ENCODE measurements around the gene MAGEA10.
"Not testable (repeated sequence)": the region's sequence is repeated elsewhere in the genome, so short reads cannot be mapped to it uniquely, and the experiment has no call there.

MAGEA10 gene

GRCh38 chrX:152139589-152139988, 1.2 kb upstream of the MAGEA10 start:
- Histone ChIP-seq H3K9ac (ENCODE audit: low read depth, low read length) (no peak overlapping the region), H3K27me3 (ENCODE audit: insufficient read depth, low read length) (no peaks in the 10 kb centered on the region), H3K4me3 (ENCODE audit: low read length) (no peak overlapping the region), H3K36me3 (ENCODE audit: insufficient read depth, low read depth, low read length) (no peaks in the 10 kb centered on the region), H3K9me3 (ENCODE audit: insufficient read depth, low read depth, low read length) (no peaks in the 10 kb centered on the region), H3K27ac (ENCODE audit: low read length) (no peak overlapping the region), H3K4me1 (ENCODE audit: insufficient read depth, low read length) (no peaks in the 10 kb centered on the region)

GRCh38 chrX:152137771-152138387, 498 bp downstream of the MAGEA10 start:
- no peak overlapping the region for H3K9ac ChIP-seq (ENCODE audit: low read depth, low read length)
- no peaks in the 10 kb centered on the region for H3K4me1 ChIP-seq (ENCODE audit: insufficient read depth, low read length)
- H3K36me3 ChIP-seq (ENCODE audit: insufficient read depth, low read depth, low read length): no peaks in the 10 kb centered on the region
- no peaks in the 10 kb centered on the region for H3K9me3 ChIP-seq (ENCODE audit: insufficient read depth, low read depth, low read length)
- no peak overlapping the region for H3K27ac ChIP-seq (ENCODE audit: low read length)
- no peaks in the 10 kb centered on the region for H3K27me3 ChIP-seq (ENCODE audit: insufficient read depth, low read length)
- no peak overlapping the region for H3K4me3 ChIP-seq (ENCODE audit: low read length)

GRCh38 chrX:152136312-152136711, 2.1 kb downstream of the MAGEA10 start:
- Histone ChIP-seq H3K4me1 (ENCODE audit: insufficient read depth, low read length) (no peaks in the 10 kb centered on the region), H3K27ac (ENCODE audit: low read length) (no peak overlapping the region), H3K27me3 (ENCODE audit: insufficient read depth, low read length) (no peaks in the 10 kb centered on the region), H3K9me3 (ENCODE audit: insufficient read depth, low read depth, low read length) (no peaks in the 10 kb centered on the region), H3K4me3 (ENCODE audit: low read length) (no peak overlapping the region), H3K9ac (ENCODE audit: low read depth, low read length) (no peak overlapping the region), H3K36me3 (ENCODE audit: insufficient read depth, low read depth, low read length) (no peaks in the 10 kb centered on the region)

- Histone ChIP-seq H3K9me3 (ENCODE audit: insufficient read depth, low read depth, low read length) (no peaks in the 10 kb centered on the region), H3K27me3 (ENCODE audit: insufficient read depth, low read length) (no peaks in the 10 kb centered on the region)
Measured at GRCh38 chrX:152131525-152131924, 6.9 kb downstream of the MAGEA10 start.

GRCh38 chrX:152129069-152129844, 9.1 kb downstream of the MAGEA10 start:
- H3K4me3 ChIP-seq (ENCODE audit: low read length); H3K4me1 ChIP-seq (ENCODE audit: insufficient read depth, low read length); H3K36me3 ChIP-seq (ENCODE audit: insufficient read depth, low read depth, low read length); H3K9ac ChIP-seq (ENCODE audit: low read depth, low read length); H3K27me3 ChIP-seq (ENCODE audit: insufficient read depth, low read length); H3K27ac ChIP-seq (ENCODE audit: low read length); H3K9me3 ChIP-seq (ENCODE audit: insufficient read depth, low read depth, low read length): not testable (repeated sequence)

More at GRCh38 chrX:152131525-152131924, 6.9 kb downstream of the MAGEA10 start:
- no peak overlapping the region for H3K9ac ChIP-seq (ENCODE audit: low read depth, low read length)
- H3K4me3 ChIP-seq (ENCODE audit: low read length): no peak overlapping the region
- no peaks in the 10 kb centered on the region for H3K36me3 ChIP-seq (ENCODE audit: insufficient read depth, low read depth, low read length)
- no peaks in the 10 kb centered on the region for H3K4me1 ChIP-seq (ENCODE audit: insufficient read depth, low read length)
- H3K27ac ChIP-seq (ENCODE audit: low read length): no peak overlapping the region

- H3K27me3 ChIP-seq (ENCODE audit: insufficient read depth, low read length): no peaks in the 10 kb centered on the region
- H3K4me1 ChIP-seq (ENCODE audit: insufficient read depth, low read length): no peaks in the 10 kb centered on the region
- no peaks in the 10 kb centered on the region for H3K36me3 ChIP-seq (ENCODE audit: insufficient read depth, low read depth, low read length)
- no peak overlapping the region for H3K4me3 ChIP-seq (ENCODE audit: low read length)
- H3K9me3 ChIP-seq (ENCODE audit: insufficient read depth, low read depth, low read length): no peaks in the 10 kb centered on the region
- H3K27ac ChIP-seq (ENCODE audit: low read length): no peak overlapping the region
- H3K9ac ChIP-seq (ENCODE audit: low read depth, low read length): no peak overlapping the region
Measured at GRCh38 chrX:152117305-152117704, 21.1 kb downstream of the MAGEA10 start.

DNA sequence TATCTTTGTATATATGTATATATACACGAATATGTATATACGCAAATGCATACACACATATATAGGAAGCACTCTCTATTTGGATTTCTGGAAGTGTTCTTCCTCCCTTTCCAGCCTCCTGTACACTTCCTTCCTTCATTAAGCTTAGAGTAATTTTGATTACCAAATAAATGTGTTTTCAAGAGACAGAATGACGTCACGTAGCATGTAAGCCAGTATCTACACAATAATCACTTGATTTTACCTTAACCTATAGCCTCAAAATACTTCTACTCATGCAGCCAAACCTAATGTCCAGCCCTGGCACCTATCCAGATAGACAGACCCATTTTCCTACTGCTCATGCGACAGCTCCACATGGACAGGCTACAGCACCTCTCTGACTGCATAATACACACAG, 29.9 kb downstream of the MAGEA10 start:
- no peaks in the 10 kb centered on the region for H3K27me3 ChIP-seq (ENCODE audit: insufficient read depth, low read length)

DNA sequence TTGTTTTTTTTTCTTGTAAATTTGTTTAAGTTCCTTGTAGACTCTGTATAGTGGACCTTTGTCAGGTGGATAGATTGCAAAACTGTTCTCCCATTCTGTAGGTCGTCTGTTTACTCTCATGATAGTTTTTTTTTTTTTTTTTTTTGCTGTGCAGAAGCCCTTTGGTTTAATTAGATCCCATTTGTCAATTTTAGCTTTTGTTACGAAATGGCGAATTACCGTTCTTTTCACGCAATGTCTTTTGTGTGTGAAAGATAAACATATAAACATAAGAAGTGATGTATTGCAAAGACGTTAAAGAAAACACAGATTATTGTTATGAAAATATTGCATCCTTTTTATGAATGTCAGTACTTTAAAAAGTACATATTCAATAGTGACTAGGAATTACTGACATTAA, 34.5 kb downstream of the MAGEA10 start:
- Histone ChIP-seq H3K9me3 (ENCODE audit: insufficient read depth, low read depth, low read length) (no peaks in the 10 kb centered on the region), H3K4me1 (ENCODE audit: insufficient read depth, low read length) (no peaks in the 10 kb centered on the region), H3K4me3 (ENCODE audit: low read length) (no peak overlapping the region), H3K9ac (ENCODE audit: low read depth, low read length) (no peak overlapping the region), H3K27ac (ENCODE audit: low read length) (no peak overlapping the region), H3K36me3 (ENCODE audit: insufficient read depth, low read depth, low read length) (no peaks in the 10 kb centered on the region), H3K27me3 (ENCODE audit: insufficient read depth, low read length) (no peaks in the 10 kb centered on the region)

More for the DNA sequence above, 29.9 kb downstream of the MAGEA10 start:
- H3K4me1 ChIP-seq (ENCODE audit: insufficient read depth, low read length): no peaks in the 10 kb centered on the region
- no peaks in the 10 kb centered on the region for H3K9me3 ChIP-seq (ENCODE audit: insufficient read depth, low read depth, low read length)
- no peak overlapping the region for H3K9ac ChIP-seq (ENCODE audit: low read depth, low read length)
- H3K27ac ChIP-seq (ENCODE audit: low read length): no peak overlapping the region
- H3K4me3 ChIP-seq (ENCODE audit: low read length): no peak overlapping the region
- no peaks in the 10 kb centered on the region for H3K36me3 ChIP-seq (ENCODE audit: insufficient read depth, low read depth, low read length)

GRCh38 chrX:152086141-152086540, 52.2 kb downstream of the MAGEA10 start:
- no peak overlapping the region for H3K27ac ChIP-seq (ENCODE audit: low read length)
- H3K4me3 ChIP-seq (ENCODE audit: low read length): no peak overlapping the region
- no peaks in the 10 kb centered on the region for H3K36me3 ChIP-seq (ENCODE audit: insufficient read depth, low read depth, low read length)
- H3K4me1 ChIP-seq (ENCODE audit: insufficient read depth, low read length): no peaks in the 10 kb centered on the region
- H3K9me3 ChIP-seq (ENCODE audit: insufficient read depth, low read depth, low read length): no peaks in the 10 kb centered on the region
- no peaks in the 10 kb centered on the region for H3K27me3 ChIP-seq (ENCODE audit: insufficient read depth, low read length)
- no peak overlapping the region for H3K9ac ChIP-seq (ENCODE audit: low read depth, low read length)
